Lung (tissue), 12 donors: ENCODE measurements around the gene IQCE. TPM values are rescaled to one million over a fixed set of nuclear protein-coding genes. Genes with fewer than 3 reads are reported as not detected.
A peak's percentile ranks its signal among the peaks of the same experiment; 100 is the strongest.

Source experiments
- ATAC-seq: fragments of 200-7000 bp; cut with Tn5 transposase; one replicate; pipeline ENCODE4 v1.9.1; 2020; ENCODE audit warnings: moderate number of reproducible peaks; ENCODE audit not compliant: insufficient read depth, low FRiP score
- DNase-seq, 3 donors: peaks; one replicate each; pipeline ENCODE4 v3.0.0-alpha.2; 2013 to 2017
- H3K27ac ChIP-seq, 2 donors: one replicate each; pipeline ENCODE4 v1.5.1; 2013; ENCODE audit warnings: mild to moderate bottlenecking in 2 of 2, moderate library complexity in 2 of 2, control low read depth in 1 of 2, inconsistent platforms in 1 of 2, low read depth in 1 of 2, low read length in 1 of 2
- H3K27me3 ChIP-seq, 3 donors: one replicate each; pipeline ENCODE4 v1.5.1; 2013; ENCODE audit warnings: low read length in 2 of 3; ENCODE audit not compliant: control insufficient read depth in 3 of 3, insufficient read depth in 3 of 3
- H3K36me3 ChIP-seq, 4 donors: one replicate each; pipeline ENCODE4 v1.5.1; 2013; ENCODE audit warnings: low read length in 4 of 4, mild to moderate bottlenecking in 1 of 4, moderate library complexity in 1 of 4; ENCODE audit not compliant: control insufficient read depth in 4 of 4, insufficient read depth in 4 of 4
- H3K4me1 ChIP-seq, 5 donors: one replicate each; pipeline ENCODE4 v1.5.1; 2013; ENCODE audit warnings: low read length in 5 of 5, mild to moderate bottlenecking in 2 of 5, moderate library complexity in 1 of 5; ENCODE audit not compliant: control insufficient read depth in 5 of 5, insufficient read depth in 5 of 5
- H3K4me3 ChIP-seq: one replicate; pipeline ENCODE4 v1.5.1; 2013; ENCODE audit warnings: mild to moderate bottlenecking, control low read depth, moderate library complexity
- H3K9ac ChIP-seq, 2 donors: one replicate each; pipeline ENCODE4 v1.5.1; 2013; ENCODE audit warnings: low read length in 2 of 2, control low read depth in 1 of 2; ENCODE audit not compliant: insufficient read depth in 1 of 2
- H3K9me3 ChIP-seq, 4 donors: one replicate each; pipeline ENCODE4 v1.5.1; 2013; ENCODE audit warnings: low read length in 3 of 4, mild to moderate bottlenecking in 1 of 4, moderate library complexity in 1 of 4; ENCODE audit not compliant: control insufficient read depth in 4 of 4, insufficient read depth in 3 of 4
- CTCF ChIP-seq: IDR thresholded peaks from 2 replicates; pipeline ENCODE4 v1.5.1; 2012; ENCODE audit warnings: mild to moderate bottlenecking; ENCODE audit errors: control extremely low read depth, extremely low read depth
- WGBS, 2 donors: extraction: QIAGEN DNeasy Blood & Tissue Kit; methylation state at CpG; one replicate each; pipeline ENCODE4 v1.1.7; 2013; 5-methylcytosine and 5-hydroxymethylcytosine counted together
- polyA plus RNA-seq, 2 donors: library from polyadenylated mRNA; stranded (reverse); fragments of 200-250 nt; gene quantifications; one replicate each; pipeline ENCODE4 v1.2.1, GENCODE V29; 2013
- total RNA-seq, 2 donors: library from RNA; depleted of rRNA in 1 of 2; stranded (reverse); fragments of >200 nt in 1 of 2; gene quantifications; one replicate each; pipeline ENCODE4 v1.2.1, GENCODE V29; 2014 to 2021
- donor health status: control.
- donor health status: control.
- donor health status: Bipolar disorder and iron deficiency.
- donor health status: healthy.
- donor health status: DM: yes; HTN: yes; CAD: no.

IQCE gene
- total and polyA plus RNA-seq, 4 donors: 8.1 to 29.0 (median 16.0) TPM

- TF ChIP-seq CTCF: no peak
- peaks cover 0 to 24% (median 0%) of the 10 kb centered on the region in 4 donors for H3K36me3 ChIP-seq
- ATAC-seq: no peak
- H3K9me3 ChIP-seq: no peaks in the 10 kb centered on the region
- WGBS, 2 donors: 90 to 92% methylated on average over 40 of the region's 40 CpGs
- H3K4me1 ChIP-seq: peaks cover 0 to 57% (median 26%) of the 10 kb centered on the region in 5 donors
- H3K27me3 ChIP-seq: peaks cover 0 to 2% (median 0%) of the 10 kb centered on the region in 3 donors
- peak overlapping the region in 1 of 2 donors; percentile 62 for H3K27ac ChIP-seq
- H3K9ac ChIP-seq: no peak overlapping the region
- no peak for DNase-seq
- no peak overlapping the region for H3K4me3 ChIP-seq
Measured at GRCh38 chr7:2526659-2527504, 31.9 kb upstream of the IQCE start.

GRCh38 chr7:2527505-2528467 lies 31.0 kb upstream of the IQCE start:
- no peak for ATAC-seq
- Histone ChIP-seq H3K4me1 (peaks cover 0 to 55% (median 19%) of the 10 kb centered on the region in 5 donors), H3K9ac (no peak overlapping the region), H3K36me3 (peaks cover 0 to 24% (median 0%) of the 10 kb centered on the region in 4 donors), H3K27me3 (no peaks in the 10 kb centered on the region), H3K9me3 (no peaks in the 10 kb centered on the region), H3K27ac (peak overlapping the region in 1 of 2 donors; percentile 97), H3K4me3 (no peak overlapping the region)
- 64 to 66% methylated on average over 17 of the region's 17 CpGs for WGBS, 2 donors
- no peak for DNase-seq
- no peak for TF ChIP-seq CTCF

- no peaks in the 10 kb centered on the region for H3K9me3 ChIP-seq
- WGBS, 2 donors: 64 to 74% methylated on average over 16 to 18 of the region's 18 CpGs
- no peak for ATAC-seq
- peaks cover 0 to 24% (median 0%) of the 10 kb centered on the region in 4 donors for H3K36me3 ChIP-seq
- H3K4me3 ChIP-seq: no peak overlapping the region
- no peak overlapping the region for H3K9ac ChIP-seq
- peak overlapping the region in 1 of 2 donors; percentile 97 for H3K27ac ChIP-seq
- no peak for TF ChIP-seq CTCF
- no peaks in the 10 kb centered on the region for H3K27me3 ChIP-seq
- H3K4me1 ChIP-seq: peaks cover 0 to 52% (median 11%) of the 10 kb centered on the region in 5 donors
- DNase-seq: no peak
Measured at GRCh38 chr7:2528481-2529095, 30.2 kb upstream of the IQCE start.
